ENCODE data around the gene PTPN5.

PTPN5 gene

DNA sequence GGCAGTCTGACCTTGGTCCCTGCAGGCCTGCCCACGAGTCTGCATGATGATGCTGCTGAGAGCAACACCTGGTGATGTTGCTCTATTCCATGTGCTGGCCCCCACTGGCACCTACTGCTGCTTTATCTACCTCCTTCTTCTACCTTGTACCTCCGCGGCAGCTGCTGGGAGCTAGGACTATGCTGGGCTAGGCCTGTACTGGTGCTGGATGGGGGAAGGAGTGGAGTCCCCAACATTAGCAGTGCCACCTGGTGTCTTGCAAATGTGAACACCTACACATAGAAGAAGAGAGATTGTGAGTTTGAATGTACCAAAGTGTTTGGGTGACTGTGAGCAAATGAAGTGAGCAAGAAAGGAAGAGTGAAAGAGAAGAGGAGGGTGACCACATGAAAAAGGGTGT is 30.5 kb downstream of the PTPN5 start:
- DNase-seq (ENCODE audit: low read depth): no peak
- H3K4me3 ChIP-seq (ENCODE audit: control insufficient read depth, low read depth, low read length): no peak overlapping the region
- TF ChIP-seq, protein P1, sequence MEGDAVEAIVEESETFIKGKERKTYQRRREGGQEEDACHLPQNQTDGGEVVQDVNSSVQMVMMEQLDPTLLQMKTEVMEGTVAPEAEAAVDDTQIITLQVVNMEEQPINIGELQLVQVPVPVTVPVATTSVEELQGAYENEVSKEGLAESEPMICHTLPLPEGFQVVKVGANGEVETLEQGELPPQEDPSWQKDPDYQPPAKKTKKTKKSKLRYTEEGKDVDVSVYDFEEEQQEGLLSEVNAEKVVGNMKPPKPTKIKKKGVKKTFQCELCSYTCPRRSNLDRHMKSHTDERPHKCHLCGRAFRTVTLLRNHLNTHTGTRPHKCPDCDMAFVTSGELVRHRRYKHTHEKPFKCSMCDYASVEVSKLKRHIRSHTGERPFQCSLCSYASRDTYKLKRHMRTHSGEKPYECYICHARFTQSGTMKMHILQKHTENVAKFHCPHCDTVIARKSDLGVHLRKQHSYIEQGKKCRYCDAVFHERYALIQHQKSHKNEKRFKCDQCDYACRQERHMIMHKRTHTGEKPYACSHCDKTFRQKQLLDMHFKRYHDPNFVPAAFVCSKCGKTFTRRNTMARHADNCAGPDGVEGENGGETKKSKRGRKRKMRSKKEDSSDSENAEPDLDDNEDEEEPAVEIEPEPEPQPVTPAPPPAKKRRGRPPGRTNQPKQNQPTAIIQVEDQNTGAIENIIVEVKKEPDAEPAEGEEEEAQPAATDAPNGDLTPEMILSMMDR (IDR thresholded peaks at IDR 0.05; ENCODE audit: control insufficient read depth, insufficient read depth, low read depth, low read length, missing control alignments): no peak

DNA sequence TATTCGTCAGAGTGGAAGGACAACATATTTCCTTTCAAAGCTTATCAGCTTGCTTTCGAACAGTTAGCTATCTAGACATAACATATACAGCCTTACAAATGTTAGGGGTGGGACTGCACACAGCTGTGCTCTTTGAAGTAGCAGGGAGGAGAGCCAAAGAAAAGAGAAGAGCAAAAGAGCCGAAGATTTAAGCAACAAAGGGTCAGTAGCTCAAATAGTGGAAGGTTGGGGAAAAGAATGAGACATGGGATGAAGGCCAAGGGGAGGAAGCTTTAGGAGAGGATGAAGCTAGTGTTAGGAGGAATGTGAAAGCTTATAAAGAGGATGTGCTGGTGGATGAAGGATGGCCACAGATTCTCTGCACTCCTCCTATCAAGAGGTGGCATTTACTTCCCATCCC is 33.8 kb downstream of the PTPN5 start:
- TF ChIP-seq, protein P1 (IDR thresholded peaks at IDR 0.05; ENCODE audit: control insufficient read depth, insufficient read depth, low read depth, low read length, missing control alignments): no peak
- no peak for DNase-seq (ENCODE audit: low read depth)
- no peak overlapping the region for H3K4me3 ChIP-seq (ENCODE audit: control insufficient read depth, low read depth, low read length)

DNA sequence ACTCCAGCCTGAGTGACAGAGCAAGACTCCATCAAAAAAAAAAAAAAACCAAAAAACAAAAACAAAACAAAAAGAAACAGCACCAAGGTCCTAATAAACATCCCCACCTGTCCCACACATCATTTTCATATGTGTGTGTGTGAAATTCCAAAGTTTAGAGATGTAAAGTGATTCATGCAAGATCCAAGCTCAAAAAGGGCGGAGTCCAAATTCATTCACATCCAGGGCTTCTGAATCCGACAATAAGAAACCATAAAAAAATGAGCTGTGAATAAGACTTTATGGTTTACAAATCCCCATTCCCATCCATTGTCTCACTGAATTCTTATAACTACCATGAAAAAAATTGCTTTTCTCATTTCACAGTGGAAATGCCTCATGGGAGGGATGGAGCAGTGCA is 34.7 kb downstream of the PTPN5 start:
- DNase-seq (ENCODE audit: low read depth): no peak
- TF ChIP-seq, protein P1 (IDR thresholded peaks at IDR 0.05; ENCODE audit: control insufficient read depth, insufficient read depth, low read depth, low read length, missing control alignments): no peak
- H3K4me3 ChIP-seq (ENCODE audit: control insufficient read depth, low read depth, low read length): no peak overlapping the region

DNA sequence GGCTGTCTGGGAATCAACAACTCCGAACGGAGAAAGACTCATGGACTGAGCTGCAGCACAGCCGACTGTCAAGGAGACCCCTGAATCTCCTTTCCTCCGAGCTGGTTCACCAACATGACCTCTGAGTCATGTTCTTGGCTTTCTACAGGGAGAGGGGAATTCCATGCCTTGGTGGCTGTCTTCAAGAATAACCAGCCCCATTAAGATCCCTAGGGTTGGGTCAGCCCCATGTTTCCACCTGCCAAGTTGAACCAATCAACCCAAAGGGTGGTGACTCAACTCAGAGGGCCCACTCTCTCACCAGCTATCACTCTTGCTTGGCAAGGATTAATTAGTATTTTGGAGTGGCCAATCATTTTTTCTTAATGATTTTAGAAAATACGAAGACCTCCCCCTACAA is 37.3 kb downstream of the PTPN5 start:
- no peak for DNase-seq (ENCODE audit: low read depth)
- TF ChIP-seq, protein P1 (IDR thresholded peaks at IDR 0.05; ENCODE audit: control insufficient read depth, insufficient read depth, low read depth, low read length, missing control alignments): no peak
- no peak overlapping the region for H3K4me3 ChIP-seq (ENCODE audit: control insufficient read depth, low read depth, low read length)

DNA sequence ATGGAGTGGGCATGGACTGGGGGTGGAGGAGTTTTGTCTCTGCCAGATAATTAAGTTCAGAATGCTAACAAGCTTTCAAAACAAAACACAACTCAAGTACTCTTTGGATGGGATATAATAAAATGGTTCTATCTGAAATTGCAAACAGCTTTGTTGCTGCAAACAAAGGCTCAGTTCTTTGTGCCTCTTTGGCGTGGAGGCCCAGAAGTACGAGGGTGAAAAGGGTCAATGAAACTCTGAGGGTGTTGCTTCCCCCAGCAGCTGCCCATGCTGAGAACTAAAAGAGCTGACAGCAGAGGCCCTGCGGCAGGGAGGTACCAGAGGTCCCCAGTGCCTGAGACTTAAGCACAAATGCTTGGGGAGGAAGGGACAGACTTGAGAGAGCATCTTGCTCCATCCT is 39.1 kb downstream of the PTPN5 start:
- TF ChIP-seq, protein P1 (IDR thresholded peaks at IDR 0.05; ENCODE audit: control insufficient read depth, insufficient read depth, low read depth, low read length, missing control alignments): no peak
- no peak overlapping the region for H3K4me3 ChIP-seq (ENCODE audit: control insufficient read depth, low read depth, low read length)
- DNase-seq (ENCODE audit: low read depth): no peak

DNA sequence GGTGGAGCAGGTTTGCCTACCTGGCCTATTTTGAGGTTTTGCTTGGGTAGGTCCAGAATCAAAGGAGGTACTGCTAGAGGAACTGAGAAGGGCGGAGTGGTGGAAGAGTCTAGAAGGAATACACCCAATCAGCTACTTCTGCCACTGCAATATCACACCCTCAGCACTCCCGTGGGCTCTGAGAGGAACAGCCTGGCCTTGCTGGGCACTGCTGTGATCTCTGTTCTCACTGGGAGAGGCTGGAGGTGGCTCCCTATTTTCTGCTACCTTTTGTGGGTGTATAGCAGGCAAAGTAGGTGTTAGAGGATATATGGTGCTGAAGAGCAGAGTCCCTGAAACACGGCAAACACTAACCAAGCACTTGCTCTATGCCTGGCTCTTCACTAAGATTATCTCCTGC is 40.7 kb downstream of the PTPN5 start:
- TF ChIP-seq, protein P1 (IDR thresholded peaks at IDR 0.05; ENCODE audit: control insufficient read depth, insufficient read depth, low read depth, low read length, missing control alignments): no peak
- H3K4me3 ChIP-seq (ENCODE audit: control insufficient read depth, low read depth, low read length): no peak overlapping the region

More for the DNA sequence above, 40.7 kb downstream of the PTPN5 start:
- no peak for DNase-seq (ENCODE audit: low read depth)
